ENCODE measurements around the gene SOST. TPM values are rescaled to one million over a fixed set of nuclear protein-coding genes. Genes with fewer than 3 reads are reported as not detected.

The SOST gene
- total and polyA plus RNA-seq, 4 experiments from 2014 or later: not detected

DNA sequence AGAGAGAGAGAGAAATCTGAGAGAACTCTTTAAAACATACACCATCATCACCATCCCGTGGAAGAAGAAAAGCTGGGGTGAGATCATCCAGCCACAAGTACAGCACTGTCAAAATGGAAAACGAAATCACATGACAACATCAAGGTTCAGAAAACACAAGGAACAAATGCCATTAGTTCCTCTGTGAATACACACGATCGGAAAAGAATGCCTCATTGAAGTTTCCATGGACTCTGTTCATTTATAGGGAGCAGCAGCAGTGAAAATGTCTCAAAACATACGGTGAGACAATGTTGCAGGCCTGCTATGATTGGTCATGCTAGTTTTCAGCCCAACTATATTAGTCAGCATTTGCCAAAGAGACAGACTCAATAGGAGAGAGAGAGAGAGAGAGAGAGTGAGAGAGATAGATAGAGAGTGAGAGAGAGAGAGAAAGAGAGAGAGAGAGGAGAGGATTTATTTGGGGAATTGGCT, 26.1 kb upstream of the SOST start:
- Histone ChIP-seq H3K36me3 (ENCODE audit: insufficient read depth, low read length) (no peaks in the 10 kb centered on the region), H3K27me3 (ENCODE audit: insufficient read depth, low read length) (peaks cover 4% of the 10 kb centered on the region), H3K4me1 (ENCODE audit: insufficient read depth, low read length) (peaks cover under 1% of the 10 kb centered on the region), H3K27ac (ENCODE audit: low read depth, low read length) (no peak overlapping the region), H3K4me3 (ENCODE audit: low read length in 2 of 2) (no peak overlapping the region), H3K9me3 (ENCODE audit: control insufficient read depth in 1 of 2, low read length in 2 of 2) (no peaks in the 10 kb centered on the region)
- POLR2A ChIA-PET (ENCODE audit: partially characterized antibody): no interaction called here
- H3K4me1 Mint-ChIP-seq: peaks cover 0 to 2% (median 1%) of the 10 kb centered on the region in 4 donors
- no peaks in the 10 kb centered on the region for H3K36me3 Mint-ChIP-seq
- peaks cover 18 to 23% of the 10 kb centered on the region in 2 donors for H3K27me3 Mint-ChIP-seq
- no peak for DNase-seq
- peaks cover 0 to under 1% (median 0%) of the 10 kb centered on the region in 8 donors for H3K9me3 Mint-ChIP-seq
- H3K4me3 Mint-ChIP-seq: no peak overlapping the region
- CTCF ChIA-PET (ENCODE audit: partially characterized antibody): interaction anchor here (2.5 kb wide), 1 partner anchor 18 kb away, joined by 11 read pairs; no protein-coding TSS in a partner anchor
- no peak overlapping the region for H3K27ac Mint-ChIP-seq
- intact Hi-C loops (cut with micrococcal nuclease): no loop called here

- H3K4me1 Mint-ChIP-seq: peaks cover 0 to 8% (median 1%) of the 10 kb centered on the region in 4 donors
- no peaks in the 10 kb centered on the region for H3K9me3 ChIP-seq (ENCODE audit: control insufficient read depth in 1 of 2, low read length in 2 of 2)
- H3K36me3 ChIP-seq (ENCODE audit: insufficient read depth, low read length): no peaks in the 10 kb centered on the region
- ChIA-PET POLR2A (ENCODE audit: partially characterized antibody) (no interaction called here), CTCF (ENCODE audit: partially characterized antibody) (no interaction called here)
- H3K27me3 ChIP-seq (ENCODE audit: insufficient read depth, low read length): peaks cover 4% of the 10 kb centered on the region
- no peak overlapping the region for H3K27ac ChIP-seq (ENCODE audit: low read depth, low read length)
- H3K4me3 ChIP-seq (ENCODE audit: low read length in 2 of 2): no peak overlapping the region
- no peak overlapping the region for H3K27ac Mint-ChIP-seq
- no peaks in the 10 kb centered on the region for H3K36me3 Mint-ChIP-seq
- no peak overlapping the region for H3K4me3 Mint-ChIP-seq
- peaks cover 18 to 23% of the 10 kb centered on the region in 2 donors for H3K27me3 Mint-ChIP-seq
- intact Hi-C loops (cut with micrococcal nuclease): no loop called here
- peaks cover 6% of the 10 kb centered on the region for H3K4me1 ChIP-seq (ENCODE audit: insufficient read depth, low read length)
- H3K9me3 Mint-ChIP-seq: no peaks in the 10 kb centered on the region
- no peak for DNase-seq
Observed at GRCh38 chr17:43784068-43784467, 25.5 kb upstream of the SOST start.

DNA sequence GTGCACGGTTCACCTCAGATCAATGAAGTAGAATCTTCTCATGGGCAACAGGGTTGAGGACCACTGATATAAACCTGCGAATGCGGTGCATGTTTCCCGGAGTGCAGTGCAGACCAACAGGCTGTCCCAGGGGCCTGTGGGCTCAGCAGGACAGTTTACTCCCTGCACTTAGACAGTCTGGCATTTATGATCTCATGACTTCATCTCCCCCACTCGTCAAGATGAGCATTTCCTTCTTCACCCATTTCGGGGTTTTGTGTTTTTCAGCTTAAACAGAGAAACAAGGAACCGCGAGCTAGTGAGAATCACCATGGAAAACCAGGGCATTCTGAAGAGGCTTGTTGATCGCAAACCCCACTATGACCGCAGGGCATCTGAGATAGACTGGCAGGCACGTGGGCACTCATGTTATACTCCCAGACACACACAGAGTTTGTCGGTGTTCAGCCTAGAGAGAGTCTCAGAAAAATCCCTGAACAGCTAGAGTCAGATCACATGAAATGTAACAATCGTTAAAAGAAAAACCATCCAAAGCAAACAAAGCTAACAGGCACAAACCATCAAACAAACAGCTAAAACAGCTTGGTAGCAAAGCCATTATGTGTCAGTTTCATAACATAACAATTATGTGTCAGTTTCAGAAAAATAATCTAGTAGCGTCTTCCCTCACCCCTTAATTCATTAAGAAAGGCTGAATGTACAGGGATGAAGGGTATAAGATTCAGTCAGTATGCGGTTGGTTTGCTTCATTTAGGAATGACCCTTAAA, 24.5 kb upstream of the SOST start:
- Histone ChIP-seq H3K9me3 (ENCODE audit: control insufficient read depth in 1 of 2, low read length in 2 of 2) (no peaks in the 10 kb centered on the region), H3K4me3 (ENCODE audit: low read length in 2 of 2) (no peak overlapping the region), H3K27ac (ENCODE audit: low read depth, low read length) (no peak overlapping the region), H3K36me3 (ENCODE audit: insufficient read depth, low read length) (no peaks in the 10 kb centered on the region), H3K4me1 (ENCODE audit: insufficient read depth, low read length) (peaks cover 7% of the 10 kb centered on the region), H3K27me3 (ENCODE audit: insufficient read depth, low read length) (peaks cover 4% of the 10 kb centered on the region)
- H3K36me3 Mint-ChIP-seq: no peaks in the 10 kb centered on the region
- ChIA-PET CTCF (ENCODE audit: partially characterized antibody) (interaction anchor here (1.0 kb wide), 1 partner anchor 63 kb away, joined by 3 read pairs; no protein-coding TSS in a partner anchor), POLR2A (ENCODE audit: partially characterized antibody) (no interaction called here)
- H3K27ac Mint-ChIP-seq: no peak overlapping the region
- DNase-seq: no peak
- H3K4me3 Mint-ChIP-seq: no peak overlapping the region
- H3K9me3 Mint-ChIP-seq: no peaks in the 10 kb centered on the region
- intact Hi-C loops (cut with micrococcal nuclease): no loop called here
- peaks cover 18 to 21% of the 10 kb centered on the region in 2 donors for H3K27me3 Mint-ChIP-seq
- peaks cover 0 to 9% (median 1%) of the 10 kb centered on the region in 4 donors for H3K4me1 Mint-ChIP-seq

DNA sequence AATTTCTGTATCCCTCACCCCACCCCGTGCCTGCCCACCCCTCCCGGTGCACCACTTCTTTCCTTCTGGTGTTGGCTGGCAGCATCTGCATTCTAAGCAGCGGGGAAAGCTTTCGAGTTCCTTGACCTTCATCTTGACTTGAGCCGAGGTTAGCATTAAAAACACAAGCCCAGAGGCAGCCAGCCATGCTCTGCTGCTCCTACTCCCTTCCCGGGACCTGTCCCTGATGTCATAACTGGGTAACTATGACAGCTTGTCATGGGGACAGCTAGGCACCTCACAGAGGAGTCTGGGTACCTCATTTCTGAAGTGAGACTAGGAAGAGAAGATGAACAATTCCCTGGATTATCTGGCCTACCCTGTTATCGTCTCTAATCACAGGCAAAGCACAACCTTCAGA, 21.5 kb upstream of the SOST start, which contains the start of gene CFAP97D1:
TSS of gene CFAP97D1 (plus strand) at position 301 of the 400 bp plus-strand sequence. CDS start at position 329, 28 bp downstream.
- Mint-ChIP-seq H3K4me3 (peak within 1 kb of the TSS; percentile 76 to 85 (median 80)), H3K27me3 (peaks cover 18% of the 10 kb centered on the region in 2 donors), H3K4me1 (peaks cover 0 to 13% (median 3%) of the 10 kb centered on the region in 4 donors), H3K27ac (peak within 1 kb of the TSS in 6 of 7 donors; percentile 36 to 72 (median 49)), H3K36me3 (peaks cover 0 to under 1% of the 10 kb centered on the region in 2 donors), H3K9me3 (no peaks in the 10 kb centered on the region)
- H3K27me3 ChIP-seq (ENCODE audit: insufficient read depth, low read length): peaks cover 4% of the 10 kb centered on the region
- H3K4me1 ChIP-seq (ENCODE audit: insufficient read depth, low read length): peaks cover 10% of the 10 kb centered on the region
- no peaks in the 10 kb centered on the region for H3K36me3 ChIP-seq (ENCODE audit: insufficient read depth, low read length)
- peak within 1 kb of the TSS; percentile 31 for H3K27ac ChIP-seq (ENCODE audit: low read depth, low read length)
- H3K9me3 ChIP-seq (ENCODE audit: control insufficient read depth in 1 of 2, low read length in 2 of 2): no peaks in the 10 kb centered on the region
- ChIA-PET POLR2A (ENCODE audit: partially characterized antibody) (interaction anchor here (0.6 kb wide), 1 partner anchor 85 kb away, joined by 3 read pairs; no protein-coding TSS in a partner anchor), CTCF (ENCODE audit: partially characterized antibody) (interaction anchor here (0.8 to 1.1 kb wide), 2 partner anchors 15 to 66 kb away, joined by 5 read pairs; no protein-coding TSS in a partner anchor)
- intact Hi-C loops (cut with micrococcal nuclease): no loop called here
- no peak for DNase-seq
- H3K4me3 ChIP-seq (ENCODE audit: low read length in 2 of 2): peak within 1 kb of the TSS in 1 of 2 donors; percentile 77

GRCh38 chr17:43779145-43780125, 20.8 kb upstream of the SOST start:
- H3K27me3 ChIP-seq (ENCODE audit: insufficient read depth, low read length): peaks cover 4% of the 10 kb centered on the region
- H3K36me3 ChIP-seq (ENCODE audit: insufficient read depth, low read length): no peaks in the 10 kb centered on the region
- ChIA-PET CTCF (ENCODE audit: partially characterized antibody) (interaction anchor here (0.8 to 2.6 kb wide), 3 partner anchors 13 to 66 kb away, joined by 5 to 12 read pairs (median 5); no protein-coding TSS in a partner anchor), POLR2A (ENCODE audit: partially characterized antibody) (interaction anchor here (0.6 to 1.0 kb wide), 2 partner anchors 13 to 85 kb away, joined by 3 read pairs; no protein-coding TSS in a partner anchor)
- peak overlapping the region in 6 of 7 donors; percentile 36 to 72 (median 49) for H3K27ac Mint-ChIP-seq
- peak overlapping the region in 1 of 2 donors; percentile 77 for H3K4me3 ChIP-seq (ENCODE audit: low read length in 2 of 2)
- peaks cover 15 to 17% of the 10 kb centered on the region in 2 donors for H3K27me3 Mint-ChIP-seq
- peak overlapping the region; percentile 31 for H3K27ac ChIP-seq (ENCODE audit: low read depth, low read length)
- H3K4me3 Mint-ChIP-seq: peak overlapping the region; percentile 76 to 85 (median 80)
- no peaks in the 10 kb centered on the region for H3K9me3 ChIP-seq (ENCODE audit: control insufficient read depth in 1 of 2, low read length in 2 of 2)
- intact Hi-C loops (cut with micrococcal nuclease): no loop called here
- no peak for DNase-seq
- peaks cover 0 to 13% (median 4%) of the 10 kb centered on the region in 4 donors for H3K4me1 Mint-ChIP-seq
- peaks cover 10% of the 10 kb centered on the region for H3K4me1 ChIP-seq (ENCODE audit: insufficient read depth, low read length)
- peaks cover 0 to 2% of the 10 kb centered on the region in 2 donors for H3K36me3 Mint-ChIP-seq
- H3K9me3 Mint-ChIP-seq: no peaks in the 10 kb centered on the region

GRCh38 chr17:43778337-43779144, 19.9 kb upstream of the SOST start, which contains the start of gene DUSP3:
TSS of gene DUSP3 (minus strand) at chr17:43778977. CDS start at chr17:43778924, 53 bp downstream.
- H3K36me3 Mint-ChIP-seq: peaks cover 1 to 4% of the 10 kb centered on the region in 2 donors
- Histone ChIP-seq H3K9me3 (ENCODE audit: control insufficient read depth in 1 of 2, low read length in 2 of 2) (no peaks in the 10 kb centered on the region), H3K4me1 (ENCODE audit: insufficient read depth, low read length) (peaks cover 10% of the 10 kb centered on the region), H3K27me3 (ENCODE audit: insufficient read depth, low read length) (peaks cover 4% of the 10 kb centered on the region), H3K4me3 (ENCODE audit: low read length in 2 of 2) (peak within 1 kb of the TSS; percentile 29 to 77), H3K27ac (ENCODE audit: low read depth, low read length) (peak within 1 kb of the TSS; percentile 67), H3K36me3 (ENCODE audit: insufficient read depth, low read length) (no peaks in the 10 kb centered on the region)
- peak within 1 kb of the TSS; percentile 72 to 89 (median 82) for H3K27ac Mint-ChIP-seq
- H3K27me3 Mint-ChIP-seq: peaks cover 11 to 16% of the 10 kb centered on the region in 2 donors
- peaks cover 0 to 13% (median 4%) of the 10 kb centered on the region in 4 donors for H3K4me1 Mint-ChIP-seq
- no peaks in the 10 kb centered on the region for H3K9me3 Mint-ChIP-seq
- H3K4me3 Mint-ChIP-seq: peak within 1 kb of the TSS; percentile 84 to 93 (median 86)
- intact Hi-C loops (cut with micrococcal nuclease): no loop called here
- DNase-seq: peak; percentile 68 to 79 (median 77)
- POLR2A ChIA-PET (ENCODE audit: partially characterized antibody): interaction anchor here (1.0 kb wide), 1 partner anchor 12 kb away, joined by 3 read pairs; no protein-coding TSS in a partner anchor
- CTCF ChIA-PET (ENCODE audit: partially characterized antibody): interaction anchor here (2.6 kb wide), 1 partner anchor 12 kb away, joined by 12 read pairs; no protein-coding TSS in a partner anchor
